ENCODE data around the gene NUP107.

NUP107 gene

GRCh38 chr12:68769941-68770340 lies 83.2 kb downstream of the NUP107 start:
- Histone ChIP-seq H3K36me3 (no peaks in the 10 kb centered on the region), H3K27me3 (no peaks in the 10 kb centered on the region), H3K9me3 (peaks cover 4% of the 10 kb centered on the region), H3K4me1 (peaks cover 3% of the 10 kb centered on the region; the same call in 1 of the 2 replicates), H3K4me3 (ENCODE audit: low read depth, low read length) (no peak overlapping the region)
- DNase-seq = no peak
- TF ChIP-seq, protein P1, sequence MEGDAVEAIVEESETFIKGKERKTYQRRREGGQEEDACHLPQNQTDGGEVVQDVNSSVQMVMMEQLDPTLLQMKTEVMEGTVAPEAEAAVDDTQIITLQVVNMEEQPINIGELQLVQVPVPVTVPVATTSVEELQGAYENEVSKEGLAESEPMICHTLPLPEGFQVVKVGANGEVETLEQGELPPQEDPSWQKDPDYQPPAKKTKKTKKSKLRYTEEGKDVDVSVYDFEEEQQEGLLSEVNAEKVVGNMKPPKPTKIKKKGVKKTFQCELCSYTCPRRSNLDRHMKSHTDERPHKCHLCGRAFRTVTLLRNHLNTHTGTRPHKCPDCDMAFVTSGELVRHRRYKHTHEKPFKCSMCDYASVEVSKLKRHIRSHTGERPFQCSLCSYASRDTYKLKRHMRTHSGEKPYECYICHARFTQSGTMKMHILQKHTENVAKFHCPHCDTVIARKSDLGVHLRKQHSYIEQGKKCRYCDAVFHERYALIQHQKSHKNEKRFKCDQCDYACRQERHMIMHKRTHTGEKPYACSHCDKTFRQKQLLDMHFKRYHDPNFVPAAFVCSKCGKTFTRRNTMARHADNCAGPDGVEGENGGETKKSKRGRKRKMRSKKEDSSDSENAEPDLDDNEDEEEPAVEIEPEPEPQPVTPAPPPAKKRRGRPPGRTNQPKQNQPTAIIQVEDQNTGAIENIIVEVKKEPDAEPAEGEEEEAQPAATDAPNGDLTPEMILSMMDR (IDR thresholded peaks at IDR 0.05; ENCODE audit: low read depth, low read length) = no peak

- no peak overlapping the region for H3K4me3 ChIP-seq (ENCODE audit: low read depth, low read length)
- H3K36me3 ChIP-seq = no peaks in the 10 kb centered on the region
- no peak for DNase-seq
- TF ChIP-seq, protein P1 (IDR thresholded peaks at IDR 0.05; ENCODE audit: low read depth, low read length) = no peak
- H3K4me1 ChIP-seq = peaks cover 3% of the 10 kb centered on the region; the same call in 1 of the 2 replicates
- no peaks in the 10 kb centered on the region for H3K27me3 ChIP-seq
- H3K9me3 ChIP-seq = peaks cover 4% of the 10 kb centered on the region
Observed at GRCh38 chr12:68771223-68771925, 84.6 kb downstream of the NUP107 start.

DNA sequence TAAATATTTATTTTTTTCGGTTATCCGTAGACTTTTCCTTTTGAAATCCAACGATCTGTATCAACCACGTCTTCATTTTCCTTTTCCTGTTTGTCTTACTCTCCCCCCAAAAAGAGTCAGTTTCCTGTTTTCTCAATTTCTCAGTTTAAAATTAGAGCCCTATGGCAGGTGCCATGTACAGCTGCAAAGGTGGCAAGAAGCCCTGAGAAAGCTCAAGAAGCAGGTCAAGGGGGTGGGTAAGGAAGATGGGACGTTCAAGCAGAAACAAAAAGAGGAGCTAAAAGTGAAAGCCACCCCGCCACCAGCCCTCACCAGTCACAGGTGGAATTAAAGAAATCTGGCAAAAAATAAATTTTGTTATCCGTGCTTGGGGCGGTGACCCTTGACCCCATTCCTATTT lies 85.9 kb downstream of the NUP107 start:
- Histone ChIP-seq H3K9me3 (peaks cover 4% of the 10 kb centered on the region), H3K36me3 (no peaks in the 10 kb centered on the region), H3K4me1 (peaks cover 3% of the 10 kb centered on the region; the same call in 1 of the 2 replicates), H3K4me3 (ENCODE audit: low read depth, low read length) (no peak overlapping the region), H3K27me3 (no peaks in the 10 kb centered on the region)
- no peak for DNase-seq
- TF ChIP-seq, protein P1 (IDR thresholded peaks at IDR 0.05; ENCODE audit: low read depth, low read length) = no peak

DNA sequence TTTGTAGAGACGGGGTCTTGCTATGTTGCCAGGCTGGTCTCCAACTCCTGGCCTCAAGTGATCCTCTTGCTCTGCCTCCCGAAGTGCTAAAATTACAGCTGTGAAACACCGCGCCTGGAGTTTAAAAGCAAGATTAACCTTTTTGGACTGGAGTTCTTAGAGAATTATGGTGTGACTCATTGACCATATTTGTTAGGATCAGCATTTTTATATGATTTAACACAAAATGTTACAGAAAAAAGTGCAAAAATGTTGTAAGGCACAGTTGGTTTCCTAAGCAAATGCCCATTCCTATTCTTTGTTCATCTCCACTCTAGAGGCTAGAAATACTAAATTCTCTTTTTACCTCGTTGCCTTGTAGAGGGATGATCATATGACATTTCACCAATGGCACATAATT lies 86.8 kb downstream of the NUP107 start:
- TF ChIP-seq, protein P1 (IDR thresholded peaks at IDR 0.05; ENCODE audit: low read depth, low read length) = no peak
- no peak overlapping the region for H3K4me3 ChIP-seq (ENCODE audit: low read depth, low read length)
- peaks cover 3% of the 10 kb centered on the region; the same call in 1 of the 2 replicates for H3K4me1 ChIP-seq
- no peaks in the 10 kb centered on the region for H3K36me3 ChIP-seq
- peaks cover 4% of the 10 kb centered on the region for H3K9me3 ChIP-seq
- no peak for DNase-seq
- no peaks in the 10 kb centered on the region for H3K27me3 ChIP-seq

- Histone ChIP-seq H3K27me3 (no peaks in the 10 kb centered on the region), H3K4me3 (ENCODE audit: low read depth, low read length) (no peak overlapping the region)
Observed at GRCh38 chr12:68775121-68775630, 88.4 kb downstream of the NUP107 start.

More at GRCh38 chr12:68775121-68775630, 88.4 kb downstream of the NUP107 start:
- TF ChIP-seq, protein P1 (IDR thresholded peaks at IDR 0.05; ENCODE audit: low read depth, low read length) = no peak
- DNase-seq = no peak
- Histone ChIP-seq H3K36me3 (no peaks in the 10 kb centered on the region), H3K9me3 (peaks cover 4% of the 10 kb centered on the region; the same call in 1 of the 2 replicates), H3K4me1 (peaks cover 3% of the 10 kb centered on the region; the same call in 1 of the 2 replicates)

All from BE2C (cell line).